Globus pallidus (tissue), 1 donor: Measurements from ENCODE around the gene MORC4.

Experiments
- DNase-seq: peaks from one replicate; pipeline ENCODE4 v3.0.0-alpha.2; 2015; ENCODE audit warnings: low spot score

The MORC4 gene

GRCh38 chrX:106952538-106952937 is 47.5 kb downstream of the MORC4 start:
- DNase-seq, result no peak

DNA sequence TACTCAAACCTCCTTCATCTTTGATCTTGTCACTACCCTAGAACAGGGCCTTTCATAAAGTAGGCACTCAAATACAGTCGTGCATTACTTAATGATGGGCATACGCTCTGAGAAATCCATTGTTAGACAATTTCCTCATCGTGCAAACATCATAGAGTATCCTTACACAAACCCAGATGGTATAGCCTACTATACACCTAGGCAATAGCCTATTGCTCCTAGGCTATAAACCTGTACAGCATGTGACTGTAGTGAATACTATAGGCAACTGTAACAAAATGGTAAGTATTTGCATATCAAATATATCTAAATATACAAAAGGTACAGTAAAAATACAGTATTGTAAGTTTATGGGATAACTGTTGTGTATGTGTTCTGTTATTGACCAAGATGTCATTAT is 47.9 kb downstream of the MORC4 start:
- DNase-seq, result no peak

DNA sequence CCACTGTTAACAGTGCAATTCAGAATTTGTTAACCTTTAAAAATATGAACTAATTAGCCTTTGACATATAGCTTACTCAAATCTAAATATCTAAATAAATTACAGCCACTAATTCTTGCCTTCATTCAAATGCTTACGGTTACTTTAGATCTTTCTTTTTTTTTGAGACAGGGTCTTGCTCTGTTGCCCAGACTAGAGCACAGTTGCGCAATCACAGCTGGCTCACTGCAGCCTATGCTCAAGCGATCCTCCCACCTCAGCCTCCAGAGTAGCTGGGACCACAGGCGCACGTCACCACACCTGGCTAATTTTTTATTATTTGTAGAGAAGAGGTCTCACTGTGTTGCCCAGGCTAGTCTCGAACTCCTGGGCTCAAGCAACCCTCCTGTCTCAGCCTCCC is 48.8 kb downstream of the MORC4 start:
- no peak for DNase-seq

GRCh38 chrX:106950381-106950780 is 49.6 kb downstream of the MORC4 start:
- peak; percentile 24 for DNase-seq

- no peak for DNase-seq
These were observed 50.6 kb downstream of the MORC4 start for GRCh38 chrX:106949366-106949765.

- DNase-seq, result no peak
These were observed 51.4 kb downstream of the MORC4 start for GRCh38 chrX:106948641-106949040.

DNA sequence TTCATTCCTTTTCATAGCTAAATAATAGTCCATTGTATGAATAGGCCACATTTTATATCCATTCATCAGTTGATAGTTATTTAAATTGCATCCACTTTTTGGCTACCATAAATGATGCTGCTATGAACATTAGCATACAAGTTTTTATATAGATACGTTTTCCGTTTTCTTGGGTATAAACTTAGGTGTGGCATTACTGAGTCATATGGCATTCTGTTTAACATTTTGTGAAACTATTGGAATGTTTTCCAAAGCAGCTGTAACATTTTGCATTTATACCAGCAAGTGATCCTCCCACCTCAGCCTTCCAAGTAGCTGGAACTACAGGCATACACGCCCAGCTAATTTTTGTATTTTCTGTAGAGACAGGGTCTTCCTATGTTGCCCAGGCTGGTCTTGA is 53.5 kb downstream of the MORC4 start:
- no peak for DNase-seq

GRCh38 chrX:106940068-106940467 is 59.9 kb downstream of the MORC4 start:
- no peak for DNase-seq

DNA sequence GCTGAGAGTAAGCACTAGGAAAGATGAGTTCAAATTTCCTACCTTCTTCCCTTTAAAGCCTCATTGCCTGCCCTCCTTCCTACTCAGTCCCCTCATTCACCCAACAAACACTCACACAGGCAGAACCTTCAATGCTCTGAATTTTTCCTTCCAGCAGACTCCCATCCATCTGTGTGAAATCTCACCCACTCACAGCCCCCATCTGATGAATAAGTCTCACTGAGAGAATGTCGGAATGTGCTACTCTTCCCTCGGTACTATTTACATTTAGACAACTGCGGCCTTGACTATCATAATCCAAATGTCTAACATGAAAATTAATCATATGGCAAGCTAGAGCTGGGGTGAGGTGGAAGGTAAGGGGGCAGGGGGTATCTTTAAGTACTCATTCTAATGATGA is 60.4 kb downstream of the MORC4 start:
- DNase-seq, result no peak

GRCh38 chrX:106936246-106936645 is 63.8 kb downstream of the MORC4 start:
- DNase-seq, result no peak

- DNase-seq, result no peak
These were observed 64.8 kb downstream of the MORC4 start for GRCh38 chrX:106935175-106935574.

- no peak for DNase-seq
These were observed 66.5 kb downstream of the MORC4 start for GRCh38 chrX:106933538-106933961.

DNA sequence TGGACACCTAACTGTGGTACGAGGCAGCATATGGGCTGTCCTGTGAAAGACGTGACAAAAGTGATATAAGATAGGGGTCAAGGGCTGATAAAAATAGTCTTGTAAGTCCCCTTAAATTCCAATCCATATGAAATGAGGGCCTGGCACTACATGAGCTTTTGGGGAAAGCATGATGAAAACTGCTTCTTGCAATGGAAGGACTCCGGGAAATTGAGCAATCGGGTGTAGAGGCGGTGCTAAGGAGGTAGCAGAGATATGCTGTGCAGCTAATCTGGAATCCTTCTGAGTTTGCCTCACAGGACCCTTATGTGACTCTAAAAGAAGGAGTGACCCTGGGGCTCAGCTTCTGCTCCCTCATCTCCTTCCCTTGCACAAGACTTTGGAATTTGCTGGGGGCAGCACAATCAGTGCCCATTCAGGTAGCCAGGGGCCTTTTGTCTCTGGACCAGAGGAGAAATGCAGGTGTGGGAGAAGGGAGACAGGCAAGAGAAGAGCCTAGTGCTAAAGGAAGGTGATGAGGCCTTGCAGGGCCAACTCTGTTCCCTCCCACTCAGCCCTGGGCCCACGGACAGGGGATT is 67.0 kb downstream of the MORC4 start:
- DNase-seq, result no peak

DNA sequence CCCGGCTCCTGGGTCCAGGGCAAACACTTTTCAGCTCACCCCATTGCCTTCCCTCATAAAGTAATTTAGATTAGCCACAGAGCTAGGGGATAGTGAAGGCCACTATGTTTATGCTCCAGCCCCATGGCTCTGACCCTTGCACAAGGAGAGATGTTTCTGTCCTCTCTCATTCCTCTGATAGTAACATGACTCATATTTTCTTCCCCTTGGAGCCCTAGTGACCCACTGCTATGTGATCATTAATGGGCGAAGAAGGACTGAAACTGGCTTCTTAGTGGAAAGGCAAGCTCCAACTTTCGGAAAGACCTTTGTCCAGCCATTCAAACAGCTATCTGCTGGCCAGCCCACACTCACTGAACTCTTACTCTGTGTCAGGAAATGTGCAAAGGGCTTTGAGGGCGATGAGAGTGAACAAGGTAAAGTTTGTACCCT is 67.5 kb downstream of the MORC4 start:
- no peak for DNase-seq

DNA sequence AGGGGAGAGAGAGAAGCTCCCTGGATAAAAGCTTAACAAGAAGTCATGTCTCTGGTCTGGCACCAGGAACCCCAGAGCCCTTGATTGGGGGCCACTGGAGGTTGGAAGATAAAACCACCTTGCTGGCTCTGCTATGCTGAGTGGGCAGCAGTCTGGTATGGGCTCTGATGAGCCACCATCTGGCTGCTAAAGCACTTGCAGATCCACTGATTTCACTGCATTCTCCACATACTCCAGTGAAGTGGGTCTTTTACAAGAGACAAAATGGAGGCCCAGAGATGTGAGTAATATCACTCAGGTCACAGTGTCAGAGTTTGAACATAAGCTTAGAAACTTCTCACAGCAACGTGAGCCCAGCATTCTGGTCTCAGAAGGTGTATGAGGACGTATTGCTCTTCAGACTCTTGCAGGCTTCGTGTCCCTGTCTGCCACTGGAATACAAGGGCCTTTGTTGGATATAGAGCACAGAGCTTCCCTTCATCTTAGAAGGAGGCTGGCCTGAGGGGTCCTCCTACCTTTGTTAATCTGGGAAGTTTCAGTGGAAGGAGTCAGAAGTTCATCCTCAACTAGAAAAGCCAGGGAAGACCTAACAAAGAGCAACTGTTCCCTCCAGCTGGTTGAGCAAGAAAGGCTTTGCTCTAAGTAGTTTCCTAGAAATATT is 68.1 kb downstream of the MORC4 start:
- DNase-seq, result no peak

GRCh38 chrX:106928227-106928626 is 71.8 kb downstream of the MORC4 start:
- DNase-seq, result no peak

- no peak for DNase-seq
These were observed 72.3 kb downstream of the MORC4 start for GRCh38 chrX:106927700-106928099.

DNA sequence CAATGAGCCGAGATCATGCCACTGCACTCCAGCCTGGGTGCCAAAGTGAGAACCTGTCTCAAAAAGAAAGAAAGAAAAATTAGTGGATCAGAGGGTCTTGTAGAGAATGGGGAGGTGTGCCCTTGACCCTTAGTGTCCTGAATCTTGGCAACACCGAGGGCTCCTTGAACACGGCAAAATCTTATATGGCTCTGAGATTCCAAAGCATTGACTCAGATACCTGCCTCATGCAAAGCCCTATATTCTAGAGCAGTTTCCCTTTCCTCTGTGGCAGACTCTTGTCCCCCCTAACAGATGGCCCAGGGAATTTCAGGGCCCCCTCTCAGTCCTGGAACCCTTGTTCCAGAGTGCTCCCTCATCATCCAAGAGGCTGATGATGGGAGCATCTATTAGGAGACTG is 73.0 kb downstream of the MORC4 start:
- DNase-seq, result no peak

DNA sequence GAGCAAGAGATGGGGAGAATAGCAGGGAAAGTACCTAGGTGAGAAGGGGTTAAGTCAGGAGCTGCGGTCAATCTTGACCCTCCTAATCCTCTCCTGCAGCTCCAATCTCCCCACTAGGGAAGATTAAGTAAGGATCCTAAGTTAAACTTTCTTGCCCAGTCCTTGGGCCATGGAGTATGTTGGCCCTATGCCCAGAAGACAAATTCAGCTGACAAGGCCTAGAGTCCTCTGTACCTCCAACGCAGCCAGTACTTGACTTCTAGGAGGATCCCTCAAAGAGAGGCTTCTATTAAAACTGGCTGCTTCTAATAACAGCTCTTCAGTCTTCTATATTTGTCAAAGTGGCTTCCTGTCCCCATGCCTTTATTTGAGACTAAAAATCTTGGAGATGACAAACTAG is 78.4 kb downstream of the MORC4 start:
- no peak for DNase-seq

GRCh38 chrX:106919932-106920452 is 80.0 kb downstream of the MORC4 start, which contains the start of gene CLDN2:
Gene CLDN2 (plus strand): TSS chrX:106920402. CDS start chrX:106928229, 7,827 bp downstream.
- DNase-seq, result no peak

DNA sequence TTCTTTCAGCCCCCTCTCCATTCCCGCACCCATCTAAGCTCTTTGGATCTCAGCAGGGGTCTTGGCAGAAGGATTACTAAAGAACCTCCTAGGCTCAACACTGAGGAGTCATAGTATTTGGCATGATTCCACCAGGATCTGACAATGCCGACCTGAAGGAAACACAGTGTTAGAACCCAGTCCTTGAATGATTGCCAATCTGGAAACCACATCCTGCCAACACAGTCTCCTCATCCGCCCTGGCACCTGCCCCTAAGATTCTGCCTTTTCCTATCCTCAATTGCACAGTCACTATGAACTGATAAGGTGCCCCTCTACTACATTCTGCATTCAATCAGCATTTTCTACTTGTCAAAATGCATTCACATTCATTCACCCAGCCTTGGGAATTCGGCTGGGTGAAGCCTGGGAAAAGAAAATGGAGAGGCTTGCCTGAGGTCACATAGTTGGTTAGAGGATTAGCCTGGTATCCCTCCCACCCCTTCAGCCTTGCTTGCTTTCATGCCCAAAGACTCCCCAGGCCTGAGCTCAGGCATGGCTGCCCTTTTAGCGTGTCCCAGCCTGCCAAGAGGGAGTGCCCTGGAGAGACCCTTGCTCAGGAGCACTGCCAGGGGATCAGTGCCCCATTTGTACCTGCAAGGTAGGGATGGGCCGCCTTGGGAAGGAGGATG is 82.0 kb downstream of the MORC4 start:
- DNase-seq, result no peak

DNA sequence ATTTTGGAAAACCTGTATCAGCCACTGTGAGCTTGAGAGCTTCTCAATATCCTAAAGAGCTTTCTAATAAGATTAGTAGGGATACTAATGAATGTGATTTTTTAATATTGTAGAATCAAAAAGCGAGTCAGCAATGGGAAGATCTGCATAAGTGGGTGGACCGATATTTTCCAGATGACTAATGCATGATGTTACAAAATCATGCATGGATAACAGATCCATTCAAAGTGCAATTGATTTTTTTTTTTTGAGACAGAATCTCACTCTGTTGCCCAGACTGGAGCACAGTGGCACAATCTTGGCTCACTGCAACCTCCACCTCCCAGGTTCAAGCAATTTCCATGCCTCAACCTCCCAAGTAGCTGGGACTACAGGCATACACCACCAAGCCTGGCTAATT is 87.1 kb downstream of the MORC4 start:
- DNase-seq, result no peak

DNA sequence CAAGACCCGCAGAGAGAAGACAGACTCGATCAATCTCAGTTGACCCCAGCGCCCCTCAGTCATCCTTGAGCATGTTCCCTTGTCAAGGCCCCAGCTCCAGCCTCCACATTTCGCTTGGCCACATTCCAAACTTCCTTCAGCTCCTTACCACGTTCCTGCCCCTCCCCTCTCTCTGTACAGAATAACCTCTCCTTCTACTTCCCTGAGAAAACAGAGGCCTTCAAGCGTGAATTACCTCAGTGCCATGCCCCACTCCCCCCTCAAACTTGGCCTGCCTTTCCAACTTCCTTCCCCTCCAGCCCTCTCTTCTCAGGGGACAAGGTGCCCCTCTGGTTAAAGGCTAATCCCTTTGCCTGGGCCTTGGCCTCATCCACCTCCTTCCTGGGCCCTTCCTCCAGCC is 93.7 kb downstream of the MORC4 start:
- no peak for DNase-seq
